ENCODE data around the gene LTN1.

GRCh38 chr21:29033871-29034270 is 41.2 kb upstream of the LTN1 start:
- TF ChIP-seq FOXM1 (IDR thresholded peaks at IDR 0.05; ENCODE audit: low read depth) (no peak), RAD21 (IDR thresholded peaks at IDR 0.05; ENCODE audit: low read length) (no peak), MAX (IDR thresholded peaks at IDR 0.05; ENCODE audit: low read depth) (no peak), EZH2phosphoT487 (IDR thresholded peaks at IDR 0.05; ENCODE audit: borderline replicate concordance, low read depth) (no peak), RXRA (IDR thresholded peaks at IDR 0.05; ENCODE audit: borderline replicate concordance, low read depth) (no peak), MEF2A (IDR thresholded peaks at IDR 0.05; ENCODE audit: borderline replicate concordance, low read depth) (no peak), RCOR1 (IDR thresholded peaks at IDR 0.05; ENCODE audit: low read length) (no peak), POLR2AphosphoS5 (IDR thresholded peaks at IDR 0.05; ENCODE audit: low read depth, low read length) (no peak), REST (IDR thresholded peaks at IDR 0.05; ENCODE audit: low read depth, low read length) (no peak), TAF1 (IDR thresholded peaks at IDR 0.05; ENCODE audit: borderline replicate concordance, low read depth, low read length) (no peak)
- TF ChIP-seq, protein P1, sequence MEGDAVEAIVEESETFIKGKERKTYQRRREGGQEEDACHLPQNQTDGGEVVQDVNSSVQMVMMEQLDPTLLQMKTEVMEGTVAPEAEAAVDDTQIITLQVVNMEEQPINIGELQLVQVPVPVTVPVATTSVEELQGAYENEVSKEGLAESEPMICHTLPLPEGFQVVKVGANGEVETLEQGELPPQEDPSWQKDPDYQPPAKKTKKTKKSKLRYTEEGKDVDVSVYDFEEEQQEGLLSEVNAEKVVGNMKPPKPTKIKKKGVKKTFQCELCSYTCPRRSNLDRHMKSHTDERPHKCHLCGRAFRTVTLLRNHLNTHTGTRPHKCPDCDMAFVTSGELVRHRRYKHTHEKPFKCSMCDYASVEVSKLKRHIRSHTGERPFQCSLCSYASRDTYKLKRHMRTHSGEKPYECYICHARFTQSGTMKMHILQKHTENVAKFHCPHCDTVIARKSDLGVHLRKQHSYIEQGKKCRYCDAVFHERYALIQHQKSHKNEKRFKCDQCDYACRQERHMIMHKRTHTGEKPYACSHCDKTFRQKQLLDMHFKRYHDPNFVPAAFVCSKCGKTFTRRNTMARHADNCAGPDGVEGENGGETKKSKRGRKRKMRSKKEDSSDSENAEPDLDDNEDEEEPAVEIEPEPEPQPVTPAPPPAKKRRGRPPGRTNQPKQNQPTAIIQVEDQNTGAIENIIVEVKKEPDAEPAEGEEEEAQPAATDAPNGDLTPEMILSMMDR (IDR thresholded peaks at IDR 0.05) = no peak

Measured in SK-N-SH (cell line).